A549 (cell line): ENCODE results near the gene RHOB.

Source experiments
- CTCF ChIP-seq: fragments of >200 bp; sonication (Bioruptor Twin); formaldehyde crosslinking; IDR thresholded peaks from 3 replicates; pipeline ENCODE4 v1.5.1; 2016
- ESRRA ChIP-seq: fragments of 150-350 bp; IDR thresholded peaks from 2 replicates; pipeline ENCODE4 v1.6.1; 2014; ENCODE audit warnings: mild to moderate bottlenecking, low read length, borderline replicate concordance
- JUN ChIP-seq, 2 experiments: fragments of >200 bp; sonication (Bioruptor Twin); formaldehyde crosslinking; IDR thresholded peaks; 2 replicates in 1 of 2; 3 replicates in 1 of 2; pipeline ENCODE4 v1.6.1; 2016 to 2017
- JUNB ChIP-seq: fragments of >200 bp; sonication (Bioruptor Twin); formaldehyde crosslinking; IDR thresholded peaks from 2 replicates; pipeline ENCODE4 v1.6.1; 2016
- MYC ChIP-seq: IDR thresholded peaks from 2 replicates; pipeline ENCODE4 v1.6.1; 2012; ENCODE audit warnings: mild to moderate bottlenecking, inconsistent platforms, low read length, improper control_type of control experiment, borderline replicate concordance
- RCOR1 ChIP-seq: fragments of 150-350 bp; IDR thresholded peaks from 2 replicates; pipeline ENCODE4 v1.6.1; 2014; ENCODE audit warnings: antibody characterized with exemption, low read length, low read depth

GRCh38 chr2:20428717-20429490 is 18.0 kb upstream of the RHOB start:
- TF ChIP-seq CTCF = no peak
- no peak for TF ChIP-seq RCOR1
- TF ChIP-seq JUN (IDR thresholded peaks at IDR 0.05) = no peak
- TF ChIP-seq MYC = no peak
- no peak for TF ChIP-seq JUNB
- TF ChIP-seq ESRRA = no peak
